Fibroblast of skin of right quadriceps (primary cell): ENCODE data around the gene XPNPEP3.

ENCODE experiments used
- DNase-seq: peaks from one replicate; pipeline ENCODE4 v3.0.0-alpha.2; 2013

The XPNPEP3 gene

GRCh38 chr22:40951795-40952605 is 95.1 kb downstream of the XPNPEP3 start:
- peak; percentile 25 for DNase-seq

- DNase-seq: peak; percentile 17
Observed at GRCh38 chr22:40953471-40953870, 96.5 kb downstream of the XPNPEP3 start.

- no peak for DNase-seq
Observed at GRCh38 chr22:40954113-40954512, 97.2 kb downstream of the XPNPEP3 start.

GRCh38 chr22:40955571-40955970 is 98.6 kb downstream of the XPNPEP3 start:
- peak; percentile 33 for DNase-seq

GRCh38 chr22:40957601-40958000 is 100.7 kb downstream of the XPNPEP3 start:
- DNase-seq: no peak

- DNase-seq: no peak
Observed at GRCh38 chr22:40958299-40958698, 101.4 kb downstream of the XPNPEP3 start.

GRCh38 chr22:40960145-40960544 is 103.2 kb downstream of the XPNPEP3 start:
- DNase-seq: no peak

GRCh38 chr22:40965936-40966725 is 109.2 kb downstream of the XPNPEP3 start:
- no peak for DNase-seq

GRCh38 chr22:40966726-40967085 is 109.8 kb downstream of the XPNPEP3 start:
- no peak for DNase-seq

GRCh38 chr22:40967111-40967760 is 110.3 kb downstream of the XPNPEP3 start:
- DNase-seq: no peak

GRCh38 chr22:40972587-40972986 is 115.6 kb downstream of the XPNPEP3 start:
- DNase-seq: no peak

GRCh38 chr22:40973144-40973543 is 116.2 kb downstream of the XPNPEP3 start:
- no peak for DNase-seq

- peak; percentile 46 for DNase-seq
Observed at GRCh38 chr22:40975366-40975765, 118.4 kb downstream of the XPNPEP3 start.

GRCh38 chr22:40976866-40977700 is 120.1 kb downstream of the XPNPEP3 start:
- DNase-seq: no peak

- DNase-seq: no peak
Observed at GRCh38 chr22:40979198-40979597, 122.2 kb downstream of the XPNPEP3 start.

- no peak for DNase-seq
Observed at GRCh38 chr22:40979871-40980270, 122.9 kb downstream of the XPNPEP3 start.
